Tibial artery (tissue), 4 donors: ENCODE measurements around the gene GSTM4.

Experiments
- DNase-seq, 2 donors: peaks; one replicate each; pipeline ENCODE4 v3.0.0-alpha.2; 2019
- H3K27ac ChIP-seq, 2 donors: fragments of 200-600 bp; sonication (generic) in 1 of 2; 1 replicate in 1 of 2; 2 replicates in 1 of 2; pipeline ENCODE4 v1.5.1; 2018 to 2019; ENCODE audit warnings: mild to moderate bottlenecking in 1 of 2
- H3K27me3 ChIP-seq, 2 donors: fragments of 200-600 bp; sonication (generic) in 1 of 2; one replicate each; pipeline versions ENCODE4 v1.5.1 to v1.6.0; 2016 to 2019
- H3K36me3 ChIP-seq, 3 donors: fragments of 200-600 bp; sonication (generic) in 2 of 3; one replicate each; pipeline ENCODE4 v1.5.1; 2016 to 2019; ENCODE audit warnings: mild to moderate bottlenecking in 2 of 3
- H3K4me1 ChIP-seq, 4 donors: fragments of 200-600 bp; sonication (generic) in 2 of 4; 1 replicate in 3 of 4; 2 replicates in 1 of 4; pipeline ENCODE4 v1.5.1; 2016 to 2019
- H3K4me3 ChIP-seq, 2 donors: fragments of 200-600 bp; sonication (generic) in 1 of 2; 1 replicate in 1 of 2; 2 replicates in 1 of 2; pipeline ENCODE4 v1.5.1; 2018 to 2019; ENCODE audit warnings: mild to moderate bottlenecking in 2 of 2
- H3K9me3 ChIP-seq, 3 donors: fragments of 200-600 bp; sonication (generic) in 1 of 3; one replicate each; pipeline ENCODE4 v1.5.1; 2016 to 2019
- CTCF ChIP-seq, 2 experiments: fragments of 200-600 bp in 1 of 2; fragments of 450-650 bp in 1 of 2; IDR thresholded peaks; one replicate each; pipeline ENCODE4 v1.5.1; 2017 to 2019; ENCODE audit warnings: antibody characterized with exemption in 2 of 2, mild to moderate bottlenecking in 1 of 2, moderate library complexity in 1 of 2
- intact Hi-C: fragments of 100-400 bp; cut with DNase I; formaldehyde crosslinking; loops from one replicate; pipeline ENCODE4 v1.15.0; 2023; ENCODE audit warnings: low total_unique reads

GSTM4 gene

GRCh38 chr1:109630898-109631512 lies 24.9 kb upstream of the GSTM4 start:
- no peak for TF ChIP-seq CTCF (IDR thresholded peaks at IDR 0.05)
- DNase-seq: no peak
- no peak overlapping the region for H3K27ac ChIP-seq
- peaks cover 0 to under 1% (median 0%) of the 10 kb centered on the region in 4 donors for H3K4me1 ChIP-seq
- intact Hi-C loops: no loop called here
- H3K27me3 ChIP-seq: no peaks in the 10 kb centered on the region
- H3K9me3 ChIP-seq: no peaks in the 10 kb centered on the region
- H3K4me3 ChIP-seq: no peak overlapping the region
- peaks cover 27 to 65% (median 49%) of the 10 kb centered on the region in 3 donors for H3K36me3 ChIP-seq

- H3K9me3 ChIP-seq: no peaks in the 10 kb centered on the region
- H3K27ac ChIP-seq: no peak overlapping the region
- H3K4me1 ChIP-seq: peaks cover 0 to 8% (median 0%) of the 10 kb centered on the region in 4 donors
- no peak overlapping the region for H3K4me3 ChIP-seq
- peak in 1 of 2 donors; percentile 60 for DNase-seq
- intact Hi-C loops: no loop called here
- H3K27me3 ChIP-seq: no peaks in the 10 kb centered on the region
- peaks cover 27 to 57% (median 45%) of the 10 kb centered on the region in 3 donors for H3K36me3 ChIP-seq
- no peak for TF ChIP-seq CTCF (IDR thresholded peaks at IDR 0.05)
These were observed 24.1 kb upstream of the GSTM4 start for GRCh38 chr1:109631513-109632505.

- Histone ChIP-seq H3K4me1 (peaks cover 0 to 8% (median 0%) of the 10 kb centered on the region in 4 donors), H3K4me3 (no peak overlapping the region), H3K9me3 (no peaks in the 10 kb centered on the region), H3K27ac (no peak overlapping the region), H3K36me3 (peaks cover 22 to 47% (median 35%) of the 10 kb centered on the region in 3 donors), H3K27me3 (no peaks in the 10 kb centered on the region)
- intact Hi-C loops: no loop called here
- DNase-seq: peak in 1 of 2 donors; percentile 53
- TF ChIP-seq CTCF (IDR thresholded peaks at IDR 0.05): no peak
These were observed 23.1 kb upstream of the GSTM4 start for GRCh38 chr1:109632671-109633346.

- peak in 1 of 2 donors; percentile 25 for DNase-seq
- Histone ChIP-seq H3K4me3 (no peak overlapping the region), H3K27me3 (no peaks in the 10 kb centered on the region), H3K4me1 (peaks cover 0 to 8% (median 0%) of the 10 kb centered on the region in 4 donors), H3K9me3 (no peaks in the 10 kb centered on the region), H3K36me3 (peaks cover 8 to 32% (median 20%) of the 10 kb centered on the region in 3 donors), H3K27ac (no peak overlapping the region)
- intact Hi-C loops: no loop called here
- no peak for TF ChIP-seq CTCF (IDR thresholded peaks at IDR 0.05)
These were observed 21.6 kb upstream of the GSTM4 start for GRCh38 chr1:109634292-109634691.
